Measurements from ENCODE around the gene NLRX1. TPM values are rescaled to one million over a fixed set of nuclear protein-coding genes. Genes with fewer than 3 reads are reported as not detected.

Gene NLRX1
- total and polyA plus RNA-seq, 2 donors (not counting 1 experiment from before 2014, with no cell fraction given) = 6.6 to 21.3 TPM

DNA sequence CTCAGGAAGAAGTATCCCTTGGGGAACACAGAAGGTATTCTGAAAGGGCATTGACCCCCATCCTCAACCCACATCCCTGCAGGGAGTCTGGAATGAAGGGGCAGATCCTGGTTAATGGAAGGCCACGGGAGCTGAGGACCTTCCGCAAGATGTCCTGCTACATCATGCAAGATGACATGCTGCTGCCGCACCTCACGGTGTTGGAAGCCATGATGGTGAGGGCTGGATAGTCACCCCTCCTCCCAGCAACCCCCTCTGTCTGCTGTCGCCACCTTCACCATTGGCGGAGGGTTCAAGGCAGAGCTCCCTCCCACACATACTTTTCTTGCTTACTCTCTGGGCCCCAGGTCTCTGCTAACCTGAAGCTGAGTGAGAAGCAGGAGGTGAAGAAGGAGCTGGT is 14.3 kb upstream of the NLRX1 start:
- Histone ChIP-seq H2AFZ (ENCODE audit: low read length) (no peak overlapping the region), H3K9me3 (ENCODE audit: control insufficient read depth, insufficient read depth, low read depth, low read length) (no peaks in the 10 kb centered on the region), H3K79me2 (ENCODE audit: control insufficient read depth, insufficient read depth, low read length) (no peaks in the 10 kb centered on the region), H4K20me1 (ENCODE audit: control insufficient read depth, extremely low read depth, insufficient read depth, low read length) (no peaks in the 10 kb centered on the region), H3K27me3 (ENCODE audit: control insufficient read depth, insufficient read depth, low read length) (peaks cover 20% of the 10 kb centered on the region), H3K4me2 (ENCODE audit: extremely low read depth, insufficient read depth, low read length) (no peak overlapping the region), H3K4me1 (ENCODE audit: control insufficient read depth, extremely low read depth, insufficient read depth, low read length) (no peaks in the 10 kb centered on the region), H3K36me3 (ENCODE audit: control insufficient read depth, insufficient read depth, low read length) (no peaks in the 10 kb centered on the region), H3K4me3 (replicated peaks in 1 of 4; ENCODE audit: control extremely low read depth in 1 of 4, insufficient read depth in 1 of 4, low read depth in 3 of 4, low read length in 4 of 4) (no peak overlapping the region), H3K9ac (ENCODE audit: insufficient read depth, low read length) (no peak overlapping the region), H3K27ac (ENCODE audit: insufficient read depth, low read length) (no peak overlapping the region)
- DNase-seq (ENCODE audit: low read depth in 2 of 2) = no peak
- TF ChIP-seq CTCF (conservative IDR thresholded peaks at IDR 0.05 in 1 of 2, IDR thresholded peaks at IDR 0.05 in 1 of 2; ENCODE audit: low read depth in 1 of 2, low read length in 2 of 2) (no peak), EZH2 (IDR thresholded peaks at IDR 0.05; ENCODE audit: low read length, missing control alignments) (no peak)

- H3K9me3 ChIP-seq (ENCODE audit: control insufficient read depth, insufficient read depth, low read depth, low read length) = no peaks in the 10 kb centered on the region
- DNase-seq (ENCODE audit: low read depth in 2 of 2) = no peak
- H4K20me1 ChIP-seq (ENCODE audit: control insufficient read depth, extremely low read depth, insufficient read depth, low read length) = no peaks in the 10 kb centered on the region
Observed at GRCh38 chr11:119155733-119156492, 12.6 kb upstream of the NLRX1 start.

GRCh38 chr11:119156496-119156895 is 12.0 kb upstream of the NLRX1 start:
- no peaks in the 10 kb centered on the region for H3K9me3 ChIP-seq (ENCODE audit: control insufficient read depth, insufficient read depth, low read depth, low read length)
- H3K9ac ChIP-seq (ENCODE audit: insufficient read depth, low read length) = no peak overlapping the region
- no peaks in the 10 kb centered on the region for H3K4me1 ChIP-seq (ENCODE audit: control insufficient read depth, extremely low read depth, insufficient read depth, low read length)
- TF ChIP-seq CTCF (conservative IDR thresholded peaks at IDR 0.05 in 1 of 2, IDR thresholded peaks at IDR 0.05 in 1 of 2; ENCODE audit: low read depth in 1 of 2, low read length in 2 of 2) (no peak), EZH2 (IDR thresholded peaks at IDR 0.05; ENCODE audit: low read length, missing control alignments) (no peak)
- H3K4me3 ChIP-seq (replicated peaks in 1 of 4; ENCODE audit: control extremely low read depth in 1 of 4, insufficient read depth in 1 of 4, low read depth in 3 of 4, low read length in 4 of 4) = no peak overlapping the region
- H3K27me3 ChIP-seq (ENCODE audit: control insufficient read depth, insufficient read depth, low read length) = peaks cover 15% of the 10 kb centered on the region
- H4K20me1 ChIP-seq (ENCODE audit: control insufficient read depth, extremely low read depth, insufficient read depth, low read length) = no peaks in the 10 kb centered on the region
- no peak overlapping the region for H3K4me2 ChIP-seq (ENCODE audit: extremely low read depth, insufficient read depth, low read length)
- no peaks in the 10 kb centered on the region for H3K36me3 ChIP-seq (ENCODE audit: control insufficient read depth, insufficient read depth, low read length)
- no peaks in the 10 kb centered on the region for H3K79me2 ChIP-seq (ENCODE audit: control insufficient read depth, insufficient read depth, low read length)
- no peak overlapping the region for H2AFZ ChIP-seq (ENCODE audit: low read length)
- H3K27ac ChIP-seq (ENCODE audit: insufficient read depth, low read length) = no peak overlapping the region
- DNase-seq (ENCODE audit: low read depth in 2 of 2) = no peak

More at GRCh38 chr11:119155733-119156492, 12.6 kb upstream of the NLRX1 start:
- no peaks in the 10 kb centered on the region for H3K36me3 ChIP-seq (ENCODE audit: control insufficient read depth, insufficient read depth, low read length)
- no peaks in the 10 kb centered on the region for H3K79me2 ChIP-seq (ENCODE audit: control insufficient read depth, insufficient read depth, low read length)
- no peak overlapping the region for H3K27ac ChIP-seq (ENCODE audit: insufficient read depth, low read length)
- no peak overlapping the region for H3K4me2 ChIP-seq (ENCODE audit: extremely low read depth, insufficient read depth, low read length)
- H3K4me1 ChIP-seq (ENCODE audit: control insufficient read depth, extremely low read depth, insufficient read depth, low read length) = no peaks in the 10 kb centered on the region
- TF ChIP-seq EZH2 (IDR thresholded peaks at IDR 0.05; ENCODE audit: low read length, missing control alignments) (no peak), CTCF (conservative IDR thresholded peaks at IDR 0.05 in 1 of 2, IDR thresholded peaks at IDR 0.05 in 1 of 2; ENCODE audit: low read depth in 1 of 2, low read length in 2 of 2) (no peak)
- no peak overlapping the region for H3K4me3 ChIP-seq (replicated peaks in 1 of 4; ENCODE audit: control extremely low read depth in 1 of 4, insufficient read depth in 1 of 4, low read depth in 3 of 4, low read length in 4 of 4)
- peaks cover 15% of the 10 kb centered on the region for H3K27me3 ChIP-seq (ENCODE audit: control insufficient read depth, insufficient read depth, low read length)
- no peak overlapping the region for H3K9ac ChIP-seq (ENCODE audit: insufficient read depth, low read length)
- no peak overlapping the region for H2AFZ ChIP-seq (ENCODE audit: low read length)
